Heart right ventricle (tissue), 16 donors: ENCODE measurements around the gene ANKH. TPM values are rescaled to one million over a fixed set of nuclear protein-coding genes. Genes with fewer than 3 reads are reported as not detected.

Source experiments
- ATAC-seq, 8 donors: fragments of 200-7000 bp; cut with Tn5 transposase; one replicate each; pipeline ENCODE4 v1.9.1; 2020; ENCODE audit warnings: mild to moderate bottlenecking in 8 of 8, moderate library complexity in 8 of 8, moderate number of reproducible peaks in 1 of 8
- DNase-seq, 2 donors: peaks; one replicate each; pipeline ENCODE4 v3.0.0-alpha.2; 2020
- H3K27ac ChIP-seq, 10 donors: fragments of 200-600 bp; sonication (generic) in 2 of 10; one replicate each; pipeline versions ENCODE4 v1.5.0 to v1.8.0; 2020 to 2022; ENCODE audit warnings: mild to moderate bottlenecking in 3 of 10
- H3K27me3 ChIP-seq, 7 donors: fragments of 200-600 bp; one replicate each; pipeline ENCODE4 v1.8.0; 2021 to 2022; ENCODE audit warnings: mild to moderate bottlenecking in 2 of 7
- H3K36me3 ChIP-seq, 9 donors: fragments of 200-600 bp; sonication (generic) in 1 of 9; one replicate each; pipeline versions ENCODE4 v1.5.0 to v1.8.0; 2020 to 2022; ENCODE audit warnings: mild to moderate bottlenecking in 2 of 9
- H3K4me1 ChIP-seq, 9 donors: fragments of 200-600 bp; sonication (generic) in 1 of 9; one replicate each; pipeline versions ENCODE4 v1.5.0 to v1.8.0; 2020 to 2022; ENCODE audit warnings: mild to moderate bottlenecking in 4 of 9
- H3K4me3 ChIP-seq, 10 donors: fragments of 200-600 bp; sonication (generic) in 2 of 10; one replicate each; pipeline versions ENCODE4 v1.5.0 to v1.8.0; 2020 to 2022; ENCODE audit warnings: mild to moderate bottlenecking in 7 of 10, moderate library complexity in 2 of 10
- H3K9me3 ChIP-seq, 11 donors: fragments of 200-600 bp in 10 of 11; sonication (generic) in 2 of 11; one replicate each; pipeline versions ENCODE4 v1.5.0 to v1.8.0; 2013 to 2022; ENCODE audit warnings: mild to moderate bottlenecking in 2 of 11, control low read depth in 1 of 11, moderate library complexity in 1 of 11
- CTCF ChIP-seq, 9 donors: fragments of 200-600 bp; sonication (generic) in 2 of 9; IDR thresholded peaks; one replicate each; pipeline versions ENCODE4 v1.5.0 to v1.8.0; 2021 to 2022; ENCODE audit warnings: antibody characterized with exemption in 9 of 9, mild to moderate bottlenecking in 5 of 9, moderate library complexity in 1 of 9
- WGBS, 2 donors: extraction: QIAGEN DNeasy Blood & Tissue Kit; methylation state at CpG; one replicate each; pipeline ENCODE4 v1.1.7; 2013; ENCODE audit warnings: inconsistent platforms in 1 of 2; 5-methylcytosine and 5-hydroxymethylcytosine counted together
- intact Hi-C, 10 donors: fragments of 100-400 bp; cut with DNase I; formaldehyde crosslinking; loops; one replicate each; pipeline versions ENCODE4 v1.11.1 to v1.14.2; 2022
- polyA plus RNA-seq, 2 donors: library from polyadenylated mRNA; stranded (reverse); fragments of 200-250 nt; gene quantifications; one replicate each; pipeline ENCODE4 v1.2.3, GENCODE V29; 2013
- total RNA-seq, 10 donors: library from RNA; stranded (reverse); fragmentation: NEBNext Ultra II Directional in 3 of 10; extraction: Animal tissue kit (Norgen Biotek cat#: 25700) in 3 of 10; gene quantifications; one replicate each; pipeline versions ENCODE4 v1.2.1 to v1.2.4, GENCODE V29; 2021 to 2023
- donor health status: Arrhythmogenic right ventricular cardiomyopathy.
- donor health status: ischemic (EF 13 %, LVEDD 7.1; RV severe dilation, severe dysfunction).
- donor health status: healthy with polysubstance abuse.
- donor health status: DM: no; HTN: yes; CAD: no.
- donor health status: DM: no; HTN: no; CAD: no.
- donor health status: ischemic (EF 25% LVEDD 6.9; RV normal size, moderate dysfunction).
- donor health status: ischemic (EF 25% LVEDD 5.7; RV mildly dilated, moderate dysfunction).
- donor health status: healthy.
- donor health status: DM: yes; HTN: yes; CAD: no.
- donor health status: Ischemic cardiomyopathy.
- donor health status: ischemic (EF 35%, LVEDD 5.7; RV mildly dilated, moderate dysfunction).
- donor health status: nonischemic (EF 11% LVEDD 7.7; RV severe dilation, severe dysfunction).
- donor health status: DM: yes; HTN: yes; CAD: no.
- donor health status: PGD.
- donor health status: ischemic (EF 29% LVEDD 5.4; RV normal size, mild dysfunction).
- donor health status: nonischemic (EF 23%, LVEDD 6.1; RV moderate dilation, normal function).

The ANKH gene
- total and polyA plus RNA-seq, 12 donors: 51.0 to 256 (median 192) TPM

GRCh38 chr5:14790220-14790619 is 81.4 kb downstream of the ANKH start:
- Histone ChIP-seq H3K27ac (peak overlapping the region in 4 of 10 donors; percentile 14 to 36 (median 32)), H3K4me1 (peaks cover 0 to 46% (median 9%) of the 10 kb centered on the region in 9 donors), H3K4me3 (no peak overlapping the region), H3K36me3 (peaks cover 0 to 16% (median 1%) of the 10 kb centered on the region in 9 donors), H3K9me3 (no peaks in the 10 kb centered on the region), H3K27me3 (no peaks in the 10 kb centered on the region)
- ATAC-seq (no peak), DNase-seq (no peak)
- intact Hi-C loops: no loop called here
- 68 to 85% methylated on average over 2 of the region's 2 CpGs for WGBS, 2 donors
- no peak for TF ChIP-seq CTCF (IDR thresholded peaks at IDR 0.05)

GRCh38 chr5:14787801-14788579 is 83.6 kb downstream of the ANKH start:
- peaks cover 0 to 13% (median 0%) of the 10 kb centered on the region in 9 donors for H3K36me3 ChIP-seq
- intact Hi-C loops: no loop called here
- H3K4me3 ChIP-seq: no peak overlapping the region
- no peak for TF ChIP-seq CTCF (IDR thresholded peaks at IDR 0.05)
- DNase-seq (no peak), ATAC-seq (no peak)
- no peak overlapping the region for H3K27ac ChIP-seq
- no peaks in the 10 kb centered on the region for H3K27me3 ChIP-seq
- H3K4me1 ChIP-seq: peaks cover 0 to 36% (median 6%) of the 10 kb centered on the region in 9 donors
- H3K9me3 ChIP-seq: no peaks in the 10 kb centered on the region
- 71 to 74% methylated on average over 6 of the region's 6 CpGs for WGBS, 2 donors

- intact Hi-C loops: no loop called here
- ATAC-seq: no peak
- no peak for TF ChIP-seq CTCF (IDR thresholded peaks at IDR 0.05)
- Histone ChIP-seq H3K9me3 (no peaks in the 10 kb centered on the region), H3K27ac (no peak overlapping the region), H3K4me3 (no peak overlapping the region), H3K4me1 (peaks cover 0 to 42% (median 8%) of the 10 kb centered on the region in 9 donors), H3K27me3 (no peaks in the 10 kb centered on the region), H3K36me3 (peaks cover 0 to 17% (median 0%) of the 10 kb centered on the region in 9 donors)
- no peak for DNase-seq
- WGBS, 2 donors: 96% methylated on average over 4 of the region's 4 CpGs
These were observed 87.9 kb downstream of the ANKH start for GRCh38 chr5:14783691-14784090.

- no peak for TF ChIP-seq CTCF (IDR thresholded peaks at IDR 0.05)
- H3K27ac ChIP-seq: no peak overlapping the region
- H3K9me3 ChIP-seq: no peaks in the 10 kb centered on the region
- intact Hi-C loops: no loop called here
- peaks cover 0 to 17% (median 0%) of the 10 kb centered on the region in 9 donors for H3K36me3 ChIP-seq
- ATAC-seq: no peak
- DNase-seq: no peak
- H3K27me3 ChIP-seq: no peaks in the 10 kb centered on the region
- WGBS, 2 donors: 96 to 98% methylated on average over 5 of the region's 5 CpGs
- peaks cover 0 to 41% (median 8%) of the 10 kb centered on the region in 9 donors for H3K4me1 ChIP-seq
- no peak overlapping the region for H3K4me3 ChIP-seq
These were observed 89.0 kb downstream of the ANKH start for GRCh38 chr5:14782591-14782990.
